Transverse colon (tissue), 4 donors: Measurements from ENCODE around the gene PRR19.

Source experiments
- CTCF ChIP-seq, 5 experiments: fragments of 200-600 bp in 3 of 5; fragments of 450-650 bp in 2 of 5; sonication (generic) in 3 of 5; IDR thresholded peaks; 1 replicate in 2 of 5; 2 replicates in 3 of 5; pipeline ENCODE4 v1.5.1; 2016 to 2017; ENCODE audit warnings: antibody characterized with exemption in 5 of 5, inconsistent platforms in 3 of 5, mild to moderate bottlenecking in 2 of 5, moderate library complexity in 1 of 5
- EP300 ChIP-seq: sonication (generic); formaldehyde crosslinking; IDR thresholded peaks from one replicate; pipeline ENCODE4 v1.6.1; 2017; ENCODE audit warnings: antibody characterized with exemption, low read depth
- POLR2A ChIP-seq: fragments of 450-650 bp; IDR thresholded peaks from one replicate; pipeline ENCODE4 v1.6.1; 2016; ENCODE audit warnings: antibody characterized with exemption, mild to moderate bottlenecking, moderate library complexity
- POLR2AphosphoS5 ChIP-seq, 3 donors: sonication (generic); formaldehyde crosslinking; IDR thresholded peaks; one replicate each; pipeline ENCODE4 v1.6.1; 2016; ENCODE audit warnings: antibody characterized with exemption in 3 of 3

- TF ChIP-seq CTCF (IDR thresholded peaks at IDR 0.05) (no peak), POLR2AphosphoS5 (IDR thresholded peaks at IDR 0.05) (no peak), POLR2A (no peak), EP300 (no peak)
These were observed 14.7 kb upstream of the PRR19 start for GRCh38 chr19:42287017-42287826.
